Left ventricle myocardium superior (tissue), 1 donor: ENCODE data around the gene NTM. TPM values are rescaled to one million over a fixed set of nuclear protein-coding genes. Genes with fewer than 3 reads are reported as not detected.
"Not testable (repeated sequence)": the region's sequence is repeated elsewhere in the genome, so short reads cannot be mapped to it uniquely, and the experiment has no call there.

Experiments
- ATAC-seq: fragments of 200-7000 bp; cut with Tn5 transposase; one replicate; pipeline ENCODE4 v1.9.1; 2020; ENCODE audit warnings: mild to moderate bottlenecking, moderate library complexity
- DNase-seq: peaks from one replicate; pipeline ENCODE4 v3.0.0-alpha.2; 2020
- intact Hi-C: fragments of 100-400 bp; cut with micrococcal nuclease; formaldehyde crosslinking; loops from one replicate; pipeline ENCODE4 v1.11.0; 2022
- long read RNA-seq: library from polyadenylated mRNA; unstranded; transcript quantifications from one replicate; pipeline ENCODE4 v2.0.0, GENCODE V29; 2021
- total RNA-seq: library from RNA; stranded (reverse); fragmentation: NEBNext Ultra II Directional; extraction: Animal tissue kit (Norgen Biotek cat#: 25700); gene quantifications from one replicate; pipeline ENCODE4 v1.2.1, GENCODE V29; 2021
- donor health status: DM: no; HTN: yes; CAD: no; lungs with severe emphysema.

NTM gene
- 3.3 TPM for total RNA-seq
- long read RNA-seq, partial matches to known transcripts = 1 of 1 reads
- long read RNA-seq, other reads (novel, unspliced or antisense) = 0 of 1 reads

GRCh38 chr11:131370090-131370751 lies at the start of gene NTM:
NTM (plus strand) TSS chr11:131370615.
- DNase-seq (peak; percentile 62), ATAC-seq (peak; percentile 95)
- intact Hi-C loops = no loop called here

GRCh38 chr11:131324921-131325570 lies 45.4 kb upstream of the NTM start:
- ATAC-seq (no peak), DNase-seq (no peak)
- intact Hi-C loops = no loop called here

- no peak for ATAC-seq
- no peak for DNase-seq
- intact Hi-C loops = no loop called here
These were observed 43.6 kb upstream of the NTM start for GRCh38 chr11:131326829-131327228.

GRCh38 chr11:131327421-131327820 lies 43.0 kb upstream of the NTM start:
- ATAC-seq = no peak
- intact Hi-C loops = no loop called here
- no peak for DNase-seq

GRCh38 chr11:131328843-131329242 lies 41.6 kb upstream of the NTM start:
- intact Hi-C loops = no loop called here
- DNase-seq (no peak), ATAC-seq (no peak)

- DNase-seq = no peak
- no peak for ATAC-seq
- intact Hi-C loops = no loop called here
These were observed 39.4 kb upstream of the NTM start for GRCh38 chr11:131331010-131331409.

GRCh38 chr11:131331546-131331945 lies 38.9 kb upstream of the NTM start:
- intact Hi-C loops = no loop called here
- DNase-seq = no peak
- ATAC-seq = no peak

GRCh38 chr11:131334601-131335000 lies 35.8 kb upstream of the NTM start:
- intact Hi-C loops = no loop called here
- DNase-seq (no peak), ATAC-seq (no peak)

GRCh38 chr11:131341900-131342299 lies 28.5 kb upstream of the NTM start:
- ATAC-seq, DNase-seq, intact Hi-C loops: not testable (repeated sequence)

GRCh38 chr11:131342442-131342841 lies 28.0 kb upstream of the NTM start:
- intact Hi-C loops, ATAC-seq, DNase-seq: not testable (repeated sequence)

GRCh38 chr11:131345406-131345805 lies 25.0 kb upstream of the NTM start:
- DNase-seq (no peak), ATAC-seq (no peak)
- intact Hi-C loops = no loop called here

- intact Hi-C loops = no loop called here
- no peak for ATAC-seq
- no peak for DNase-seq
These were observed 20.9 kb upstream of the NTM start for GRCh38 chr11:131349368-131350086.

GRCh38 chr11:131350872-131351271 lies 19.5 kb upstream of the NTM start:
- no peak for DNase-seq
- ATAC-seq = no peak
- intact Hi-C loops = no loop called here

GRCh38 chr11:131351848-131352247 lies 18.6 kb upstream of the NTM start:
- ATAC-seq = no peak
- intact Hi-C loops = no loop called here

GRCh38 chr11:131353766-131354165 lies 16.6 kb upstream of the NTM start:
- intact Hi-C loops = no loop called here
- DNase-seq (no peak), ATAC-seq (no peak)

More at GRCh38 chr11:131351848-131352247, 18.6 kb upstream of the NTM start:
- DNase-seq = no peak

- intact Hi-C loops = no loop called here
- DNase-seq = no peak
- no peak for ATAC-seq
These were observed 16.1 kb upstream of the NTM start for GRCh38 chr11:131354251-131354701.

- intact Hi-C loops = no loop called here
These were observed 14.2 kb upstream of the NTM start for GRCh38 chr11:131356206-131356605.

GRCh38 chr11:131365329-131365930 lies 5.0 kb upstream of the NTM start:
- intact Hi-C loops = no loop called here
- DNase-seq = no peak
- ATAC-seq = no peak

More at GRCh38 chr11:131356206-131356605, 14.2 kb upstream of the NTM start:
- ATAC-seq (no peak), DNase-seq (no peak)

GRCh38 chr11:131370901-131371790 lies 731 bp downstream of the NTM start:
- ATAC-seq (peak; percentile 25), DNase-seq (no peak)
- intact Hi-C loops = no loop called here
